Body of pancreas (tissue), 4 donors: ENCODE results near the gene KCNC1. TPM values are rescaled to one million over a fixed set of nuclear protein-coding genes. Genes with fewer than 3 reads are reported as not detected.

Experiments used
- ATAC-seq: fragments of 150-250 bp; one replicate; pipeline ENCODE4 v1.9.1; 2016
- DNase-seq, 4 donors: peaks; one replicate each; pipeline ENCODE4 v3.0.0-alpha.2; 2019
- H3K27ac ChIP-seq, 4 donors: fragments of 200-600 bp; sonication (generic); 1 replicate in 3 of 4; 2 replicates in 1 of 4; pipeline versions ENCODE4 v1.5.1 to v1.6.1; 2016 to 2019; ENCODE audit warnings: mild to moderate bottlenecking in 1 of 4, mixed read lengths in 1 of 4, moderate library complexity in 1 of 4
- H3K27me3 ChIP-seq, 2 donors: fragments of 200-600 bp; sonication (generic); one replicate each; pipeline ENCODE4 v1.6.0; 2016; ENCODE audit warnings: mild to moderate bottlenecking in 1 of 2
- H3K36me3 ChIP-seq, 2 donors: fragments of 200-600 bp; sonication (generic); replicated peaks in 1 of 2; 2 replicates each; pipeline ENCODE4 v1.5.1; 2016; ENCODE audit warnings: low read depth in 2 of 2; ENCODE audit not compliant: insufficient read depth in 1 of 2
- H3K4me1 ChIP-seq: fragments of 200-600 bp; sonication (generic); one replicate; pipeline ENCODE4 v1.6.0; 2016
- H3K4me3 ChIP-seq, 2 donors: fragments of 200-600 bp; sonication (generic); 1 replicate in 1 of 2; 2 replicates in 1 of 2; pipeline ENCODE4 v1.5.1; 2016 to 2019
- H3K9me3 ChIP-seq, 3 donors: fragments of 200-600 bp; sonication (generic); 1 replicate in 2 of 3; 2 replicates in 1 of 3; pipeline ENCODE4 v1.5.1; 2016
- CTCF ChIP-seq, 7 experiments: fragments of 450-650 bp in 4 of 7; fragments of 200-600 bp in 3 of 7; sonication (generic) in 3 of 7; IDR thresholded peaks; one replicate each; pipeline ENCODE4 v1.5.1; 2016 to 2019; ENCODE audit warnings: antibody characterized with exemption in 7 of 7
- POLR2A ChIP-seq, 3 donors: fragments of 450-650 bp; IDR thresholded peaks; one replicate each; pipeline ENCODE4 v1.6.1; 2016; ENCODE audit warnings: antibody characterized with exemption in 3 of 3, mild to moderate bottlenecking in 2 of 3
- WGBS, 2 donors: methylation state at CpG; one replicate each; pipeline ENCODE4 v1.1.5; 2017; 5-methylcytosine and 5-hydroxymethylcytosine counted together
- intact Hi-C: fragments of 100-400 bp; cut with DNase I; formaldehyde crosslinking; loops from one replicate; pipeline ENCODE4 v1.15.1; 2023
- total RNA-seq, 2 donors: library from RNA; depleted of rRNA; stranded (reverse); fragments of >200 nt; gene quantifications; one replicate each; pipeline ENCODE4 v1.1.0, GENCODE V29; 2016

Gene KCNC1
- total RNA-seq, 2 donors from 2014 or later = 0.26 TPM; not detected in 1

DNA sequence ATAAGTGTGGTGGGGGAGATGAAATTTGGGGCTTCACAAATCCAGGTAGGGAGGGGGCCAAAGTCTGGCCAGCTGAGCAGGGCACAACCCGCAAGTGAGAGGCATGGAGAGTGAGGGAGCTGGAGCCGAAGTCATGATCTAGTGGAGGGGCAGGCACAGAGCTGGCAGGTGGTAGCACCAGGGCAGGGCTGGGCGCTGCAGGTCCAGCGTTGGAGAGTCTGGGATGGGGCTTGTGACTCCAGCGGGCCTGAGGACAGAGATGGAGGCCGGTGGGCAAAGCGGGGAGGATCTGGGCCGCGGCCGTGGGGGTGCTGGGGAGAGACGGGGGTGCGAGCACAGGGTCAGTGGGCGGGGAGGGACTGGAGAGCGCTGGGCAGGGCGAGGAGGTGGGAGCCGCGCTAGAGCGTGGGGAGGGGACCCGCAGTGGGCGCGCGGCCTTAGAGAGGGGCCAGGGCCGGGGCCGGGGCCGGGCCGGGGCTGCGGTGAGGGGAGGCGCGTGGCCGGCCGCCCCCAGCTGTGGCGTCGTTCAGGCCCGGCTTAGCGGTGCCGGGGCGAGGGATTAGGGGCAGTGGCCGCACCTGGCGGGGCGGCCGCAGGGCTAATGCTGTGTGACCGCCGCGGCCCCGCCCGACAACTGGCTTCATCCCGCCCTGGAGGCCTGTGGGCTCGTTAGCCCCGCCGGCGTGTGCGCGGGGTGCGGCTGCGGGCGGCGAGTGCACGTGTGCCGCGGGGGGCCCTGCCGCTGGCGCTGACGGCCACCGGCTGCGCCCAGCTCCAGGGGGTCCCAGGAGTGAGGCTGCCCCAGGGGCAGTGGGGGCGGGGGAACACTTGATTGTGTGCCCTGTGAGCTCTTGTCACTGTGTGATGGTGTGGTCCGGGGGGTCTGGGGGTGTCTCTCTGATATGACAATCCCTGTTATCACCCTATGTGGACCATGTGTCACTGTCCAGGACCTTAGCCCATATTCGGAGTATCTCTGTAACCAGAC lies 38.8 kb upstream of the KCNC1 start:
- H3K4me1 ChIP-seq = peaks cover 5% of the 10 kb centered on the region
- no peak overlapping the region for H3K27ac ChIP-seq
- no peak for TF ChIP-seq CTCF (IDR thresholded peaks at IDR 0.05)
- no peak for TF ChIP-seq POLR2A (IDR thresholded peaks at IDR 0.05)
- H3K27me3 ChIP-seq = no peaks in the 10 kb centered on the region
- intact Hi-C loops = no loop called here
- DNase-seq (no peak), ATAC-seq (no peak)
- WGBS, 2 donors = 7 to 15% methylated on average over 19 to 66 of the region's 68 CpGs
- H3K9me3 ChIP-seq = no peaks in the 10 kb centered on the region
- no peak overlapping the region for H3K4me3 ChIP-seq
- no peaks in the 10 kb centered on the region for H3K36me3 ChIP-seq

DNA sequence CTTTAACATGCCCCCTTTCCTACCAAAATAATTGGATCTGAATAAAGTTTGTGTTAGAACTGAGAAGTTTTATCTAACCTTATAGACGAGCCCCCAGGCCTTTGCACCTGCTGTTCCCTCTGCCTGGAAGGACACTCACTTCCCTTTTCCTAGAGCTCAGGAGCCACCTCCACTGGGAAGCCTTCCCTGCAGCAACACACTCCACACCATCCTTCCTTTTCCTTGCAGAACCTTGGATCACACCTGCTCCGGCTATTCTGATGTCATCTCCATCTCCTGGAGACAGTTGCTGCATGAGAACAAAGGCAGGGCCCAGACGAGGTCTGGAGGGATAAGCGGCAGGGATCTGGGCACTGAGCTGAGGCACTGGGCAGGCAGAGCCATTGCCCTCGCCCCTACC lies 37.8 kb upstream of the KCNC1 start:
- DNase-seq = no peak
- no peak for ATAC-seq
- H3K4me3 ChIP-seq = no peak overlapping the region
- TF ChIP-seq POLR2A (IDR thresholded peaks at IDR 0.05) = no peak
- TF ChIP-seq CTCF (IDR thresholded peaks at IDR 0.05) = no peak
- H3K9me3 ChIP-seq = no peaks in the 10 kb centered on the region
- WGBS, 2 donors = 66 to 74% methylated on average over 5 of the region's 5 CpGs
- intact Hi-C loops = no loop called here
- H3K27ac ChIP-seq = no peak overlapping the region
- H3K27me3 ChIP-seq = no peaks in the 10 kb centered on the region
- H3K36me3 ChIP-seq = no peaks in the 10 kb centered on the region
- peaks cover 5% of the 10 kb centered on the region for H3K4me1 ChIP-seq

GRCh38 chr11:17697175-17697949 lies 37.2 kb upstream of the KCNC1 start:
- Histone ChIP-seq H3K36me3 (no peaks in the 10 kb centered on the region), H3K9me3 (no peaks in the 10 kb centered on the region), H3K27me3 (no peaks in the 10 kb centered on the region), H3K27ac (no peak overlapping the region), H3K4me3 (no peak overlapping the region), H3K4me1 (peaks cover 5% of the 10 kb centered on the region)
- DNase-seq (no peak), ATAC-seq (no peak)
- 58 to 61% methylated on average over 6 of the region's 6 CpGs for WGBS, 2 donors
- no peak for TF ChIP-seq CTCF (IDR thresholded peaks at IDR 0.05)
- TF ChIP-seq POLR2A (IDR thresholded peaks at IDR 0.05) = no peak
- intact Hi-C loops = no loop called here

GRCh38 chr11:17699147-17700114 lies 35.1 kb upstream of the KCNC1 start:
- TF ChIP-seq POLR2A (IDR thresholded peaks at IDR 0.05) (no peak), CTCF (IDR thresholded peaks at IDR 0.05) (no peak)
- intact Hi-C loops = no loop called here
- Histone ChIP-seq H3K27ac (no peak overlapping the region), H3K4me1 (peaks cover 5% of the 10 kb centered on the region), H3K4me3 (no peak overlapping the region), H3K36me3 (no peaks in the 10 kb centered on the region), H3K27me3 (no peaks in the 10 kb centered on the region), H3K9me3 (no peaks in the 10 kb centered on the region)
- ATAC-seq (no peak), DNase-seq (no peak)
- 77 to 89% methylated on average over 4 to 5 of the region's 5 CpGs for WGBS, 2 donors
